ENCODE data around the gene TXNDC5. TPM values are rescaled to one million over a fixed set of nuclear protein-coding genes. Genes with fewer than 3 reads are reported as not detected.

The TXNDC5 gene
- total and polyA plus RNA-seq, 2 experiments from 2014 or later: 42.9 to 210 TPM

DNA sequence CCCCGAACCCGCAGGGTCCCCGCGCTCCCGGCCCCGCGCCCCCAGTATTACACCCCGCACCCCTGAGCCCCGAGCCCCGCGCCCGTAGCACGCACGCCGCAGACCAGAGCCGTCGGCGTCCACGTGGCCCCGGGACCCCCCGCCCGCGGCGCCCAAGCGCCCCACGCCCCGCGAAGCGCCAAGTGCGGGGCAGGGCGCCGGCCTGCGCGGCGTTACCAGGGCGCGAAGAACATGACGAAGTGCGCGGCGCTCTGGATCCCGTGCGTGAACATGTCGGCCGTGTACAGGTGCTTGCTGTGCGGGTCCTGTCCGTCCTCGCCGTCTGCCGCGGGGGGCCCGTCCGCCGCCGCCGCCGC is 312 bp downstream of the TXNDC5 start:
- no peaks in the 10 kb centered on the region for H3K36me3 ChIP-seq (ENCODE audit: insufficient read depth)
- Mint-ChIP-seq H3K36me3 (ENCODE audit: low read depth) (peaks cover 3% of the 10 kb centered on the region; the same call in 1 of the 3 replicates), H3K9me3 (no peaks in the 10 kb centered on the region), H3K4me1 (peaks cover 8% of the 10 kb centered on the region), H3K4me3 (no peak overlapping the region; the same call in 2 of the 3 replicates), H3K27me3 (ENCODE audit: insufficient read depth, low read depth, poor library complexity) (no peaks in the 10 kb centered on the region), H3K27ac (no peak overlapping the region)
- H3K79me2 ChIP-seq (replicated peaks; ENCODE audit: insufficient read depth): peaks cover 45% of the 10 kb centered on the region
- TF ChIP-seq, protein P1, sequence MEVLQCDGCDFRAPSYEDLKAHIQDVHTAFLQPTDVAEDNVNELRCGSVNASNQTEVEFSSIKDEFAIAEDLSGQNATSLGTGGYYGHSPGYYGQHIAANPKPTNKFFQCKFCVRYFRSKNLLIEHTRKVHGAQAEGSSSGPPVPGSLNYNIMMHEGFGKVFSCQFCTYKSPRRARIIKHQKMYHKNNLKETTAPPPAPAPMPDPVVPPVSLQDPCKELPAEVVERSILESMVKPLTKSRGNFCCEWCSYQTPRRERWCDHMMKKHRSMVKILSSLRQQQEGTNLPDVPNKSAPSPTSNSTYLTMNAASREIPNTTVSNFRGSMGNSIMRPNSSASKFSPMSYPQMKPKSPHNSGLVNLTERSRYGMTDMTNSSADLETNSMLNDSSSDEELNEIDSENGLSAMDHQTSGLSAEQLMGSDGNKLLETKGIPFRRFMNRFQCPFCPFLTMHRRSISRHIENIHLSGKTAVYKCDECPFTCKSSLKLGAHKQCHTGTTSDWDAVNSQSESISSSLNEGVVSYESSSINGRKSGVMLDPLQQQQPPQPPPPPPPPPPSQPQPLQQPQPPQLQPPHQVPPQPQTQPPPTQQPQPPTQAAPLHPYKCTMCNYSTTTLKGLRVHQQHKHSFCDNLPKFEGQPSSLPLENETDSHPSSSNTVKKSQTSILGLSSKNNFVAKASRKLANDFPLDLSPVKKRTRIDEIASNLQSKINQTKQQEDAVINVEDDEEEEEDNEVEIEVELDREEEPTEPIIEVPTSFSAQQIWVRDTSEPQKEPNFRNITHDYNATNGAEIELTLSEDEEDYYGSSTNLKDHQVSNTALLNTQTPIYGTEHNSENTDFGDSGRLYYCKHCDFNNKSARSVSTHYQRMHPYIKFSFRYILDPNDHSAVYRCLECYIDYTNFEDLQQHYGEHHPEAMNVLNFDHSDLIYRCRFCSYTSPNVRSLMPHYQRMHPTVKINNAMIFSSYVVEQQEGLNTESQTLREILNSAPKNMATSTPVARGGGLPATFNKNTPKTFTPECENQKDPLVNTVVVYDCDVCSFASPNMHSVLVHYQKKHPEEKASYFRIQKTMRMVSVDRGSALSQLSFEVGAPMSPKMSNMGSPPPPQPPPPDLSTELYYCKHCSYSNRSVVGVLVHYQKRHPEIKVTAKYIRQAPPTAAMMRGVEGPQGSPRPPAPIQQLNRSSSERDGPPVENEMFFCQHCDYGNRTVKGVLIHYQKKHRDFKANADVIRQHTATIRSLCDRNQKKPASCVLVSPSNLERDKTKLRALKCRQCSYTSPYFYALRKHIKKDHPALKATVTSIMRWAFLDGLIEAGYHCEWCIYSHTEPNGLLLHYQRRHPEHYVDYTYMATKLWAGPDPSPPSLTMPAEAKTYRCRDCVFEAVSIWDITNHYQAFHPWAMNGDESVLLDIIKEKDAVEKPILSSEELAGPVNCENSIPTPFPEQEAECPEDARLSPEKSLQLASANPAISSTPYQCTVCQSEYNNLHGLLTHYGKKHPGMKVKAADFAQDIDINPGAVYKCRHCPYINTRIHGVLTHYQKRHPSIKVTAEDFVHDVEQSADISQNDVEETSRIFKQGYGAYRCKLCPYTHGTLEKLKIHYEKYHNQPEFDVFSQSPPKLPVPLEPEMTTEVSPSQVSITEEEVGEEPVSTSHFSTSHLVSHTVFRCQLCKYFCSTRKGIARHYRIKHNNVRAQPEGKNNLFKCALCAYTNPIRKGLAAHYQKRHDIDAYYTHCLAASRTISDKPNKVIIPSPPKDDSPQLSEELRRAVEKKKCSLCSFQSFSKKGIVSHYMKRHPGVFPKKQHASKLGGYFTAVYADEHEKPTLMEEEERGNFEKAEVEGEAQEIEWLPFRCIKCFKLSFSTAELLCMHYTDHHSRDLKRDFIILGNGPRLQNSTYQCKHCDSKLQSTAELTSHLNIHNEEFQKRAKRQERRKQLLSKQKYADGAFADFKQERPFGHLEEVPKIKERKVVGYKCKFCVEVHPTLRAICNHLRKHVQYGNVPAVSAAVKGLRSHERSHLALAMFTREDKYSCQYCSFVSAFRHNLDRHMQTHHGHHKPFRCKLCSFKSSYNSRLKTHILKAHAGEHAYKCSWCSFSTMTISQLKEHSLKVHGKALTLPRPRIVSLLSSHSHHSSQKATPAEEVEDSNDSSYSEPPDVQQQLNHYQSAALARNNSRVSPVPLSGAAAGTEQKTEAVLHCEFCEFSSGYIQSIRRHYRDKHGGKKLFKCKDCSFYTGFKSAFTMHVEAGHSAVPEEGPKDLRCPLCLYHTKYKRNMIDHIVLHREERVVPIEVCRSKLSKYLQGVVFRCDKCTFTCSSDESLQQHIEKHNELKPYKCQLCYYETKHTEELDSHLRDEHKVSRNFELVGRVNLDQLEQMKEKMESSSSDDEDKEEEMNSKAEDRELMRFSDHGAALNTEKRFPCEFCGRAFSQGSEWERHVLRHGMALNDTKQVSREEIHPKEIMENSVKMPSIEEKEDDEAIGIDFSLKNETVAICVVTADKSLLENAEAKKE (CRISPR knock-in tag; IDR thresholded peaks at IDR 0.05): no peak
- TF ChIP-seq, protein P2, sequence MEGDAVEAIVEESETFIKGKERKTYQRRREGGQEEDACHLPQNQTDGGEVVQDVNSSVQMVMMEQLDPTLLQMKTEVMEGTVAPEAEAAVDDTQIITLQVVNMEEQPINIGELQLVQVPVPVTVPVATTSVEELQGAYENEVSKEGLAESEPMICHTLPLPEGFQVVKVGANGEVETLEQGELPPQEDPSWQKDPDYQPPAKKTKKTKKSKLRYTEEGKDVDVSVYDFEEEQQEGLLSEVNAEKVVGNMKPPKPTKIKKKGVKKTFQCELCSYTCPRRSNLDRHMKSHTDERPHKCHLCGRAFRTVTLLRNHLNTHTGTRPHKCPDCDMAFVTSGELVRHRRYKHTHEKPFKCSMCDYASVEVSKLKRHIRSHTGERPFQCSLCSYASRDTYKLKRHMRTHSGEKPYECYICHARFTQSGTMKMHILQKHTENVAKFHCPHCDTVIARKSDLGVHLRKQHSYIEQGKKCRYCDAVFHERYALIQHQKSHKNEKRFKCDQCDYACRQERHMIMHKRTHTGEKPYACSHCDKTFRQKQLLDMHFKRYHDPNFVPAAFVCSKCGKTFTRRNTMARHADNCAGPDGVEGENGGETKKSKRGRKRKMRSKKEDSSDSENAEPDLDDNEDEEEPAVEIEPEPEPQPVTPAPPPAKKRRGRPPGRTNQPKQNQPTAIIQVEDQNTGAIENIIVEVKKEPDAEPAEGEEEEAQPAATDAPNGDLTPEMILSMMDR (conservative IDR thresholded peaks at IDR 0.05; ENCODE audit: low read depth in 2 of 2): no peak
- no peak for TF ChIP-seq NANOG (IDR thresholded peaks at IDR 0.05; ENCODE audit: borderline replicate concordance)
- no peak for TF ChIP-seq ZNF114 (CRISPR knock-in tag; IDR thresholded peaks at IDR 0.05)
- TF ChIP-seq POLR2AphosphoS5 (IDR thresholded peaks at IDR 0.05; ENCODE audit: low read depth): no peak
- DNase-seq (ENCODE audit: low spot score) (peak; percentile 16), ATAC-seq (no peak)
- no peak overlapping the region for H3K27ac ChIP-seq (ENCODE audit: low read depth)
- peak overlapping the region; percentile 83 for H3K4me3 ChIP-seq
- peaks cover 9% of the 10 kb centered on the region; the same call in 1 of the 2 replicates for H3K27me3 ChIP-seq (ENCODE audit: insufficient read depth)
- H3K9me2 ChIP-seq (ENCODE audit: insufficient read depth): no peaks in the 10 kb centered on the region
- H4K20me1 ChIP-seq (replicated peaks; ENCODE audit: insufficient read depth): peaks cover 28% of the 10 kb centered on the region
- H2AFZ ChIP-seq: no peak overlapping the region
- peaks cover 10% of the 10 kb centered on the region; the same call in 1 of the 2 replicates for H3F3A ChIP-seq (replicated peaks; ENCODE audit: low read depth)
- peaks cover 14% of the 10 kb centered on the region; the same call in 1 of the 2 replicates for H3K4me1 ChIP-seq (ENCODE audit: insufficient read depth)
- H3K4me2 ChIP-seq: peak overlapping the region; percentile 95; the same call in 1 of the 2 replicates

Measured in GM23338 (cell line).